ENCODE data around the gene APMAP. TPM values are rescaled to one million over a fixed set of nuclear protein-coding genes. Genes with fewer than 3 reads are reported as not detected.

APMAP gene
- total RNA-seq, 1 experiment from 2014 or later, result 82.7 TPM

- TF ChIP-seq REST (IDR thresholded peaks at IDR 0.05; ENCODE audit: low read depth) (no peak), CTCF (IDR thresholded peaks at IDR 0.05 in 2 of 3, conservative IDR thresholded peaks at IDR 0.05 in 1 of 3; ENCODE audit: borderline replicate concordance in 1 of 3, insufficient read depth in 1 of 3, low read depth in 2 of 3, low read length in 2 of 3) (no peak)
These were observed 23.9 kb upstream of the APMAP start (continued) for GRCh38 chr20:25016471-25016870.

GRCh38 chr20:25015986-25016385, 23.4 kb upstream of the APMAP start:
- intact Hi-C loops (cut with micrococcal nuclease), result no loop called here
- H3K79me2 ChIP-seq (ENCODE audit: insufficient read depth, low read length), result no peaks in the 10 kb centered on the region
- TF ChIP-seq EZH2 (IDR thresholded peaks at IDR 0.05) (no peak), REST (IDR thresholded peaks at IDR 0.05; ENCODE audit: low read depth) (no peak), FOSL1 (IDR thresholded peaks at IDR 0.05; ENCODE audit: low read depth) (no peak), ZNF274 (IDR thresholded peaks at IDR 0.05; ENCODE audit: low read depth, low read length) (no peak), CBX3 (IDR thresholded peaks at IDR 0.05; ENCODE audit: low read depth) (no peak), SP1 (IDR thresholded peaks at IDR 0.05; ENCODE audit: low read depth) (no peak), ELF1 (IDR thresholded peaks at IDR 0.05; ENCODE audit: borderline replicate concordance, low read depth) (no peak), RAD21 (IDR thresholded peaks at IDR 0.05; ENCODE audit: low read depth) (no peak), POLR2A (IDR thresholded peaks at IDR 0.05; ENCODE audit: borderline replicate concordance, extremely low read depth, insufficient read depth, insufficient read length) (no peak)

More at GRCh38 chr20:25015986-25016385, 23.4 kb upstream of the APMAP start:
- Histone ChIP-seq H2AFZ (ENCODE audit: low read depth, low read length, poor library complexity, severe bottlenecking) (no peak overlapping the region), H3K9me3 (ENCODE audit: control insufficient read depth in 1 of 2, insufficient read depth in 1 of 2, low read depth in 1 of 2, low read length in 2 of 2) (no peaks in the 10 kb centered on the region), H3K27ac (ENCODE audit: low read depth, low read length) (no peak overlapping the region), H3K9ac (ENCODE audit: low read length) (no peak overlapping the region), H3K4me2 (ENCODE audit: low read length) (no peak overlapping the region), H3K36me3 (ENCODE audit: control insufficient read depth in 1 of 2, insufficient read depth in 2 of 2, low read length in 2 of 2) (no peaks in the 10 kb centered on the region), H3K4me1 (ENCODE audit: control insufficient read depth in 1 of 2, insufficient read depth in 2 of 2, low read length in 2 of 2) (peaks cover 12 to 13% of the 10 kb centered on the region in 2 experiments), H3K27me3 (ENCODE audit: insufficient read depth, low read length) (peaks cover 3% of the 10 kb centered on the region; the same call in 1 of the 2 replicates), H4K20me1 (ENCODE audit: insufficient read depth) (no peaks in the 10 kb centered on the region), H3K4me3 (replicated peaks in 1 of 2; ENCODE audit: low read depth in 1 of 2, low read length in 2 of 2) (no peak overlapping the region), H3K9me2 (ENCODE audit: insufficient read depth) (no peaks in the 10 kb centered on the region)
- no TSS peak for BruUV-seq (replicated peaks)
- ChIA-PET POLR2A (no interaction called here), RAD21 (ENCODE audit: low non-redundant PET in 1 of 2, low total read pairs in 2 of 2, uncharacterized antibody in 2 of 2, unreplicated experiment in 2 of 2) (no interaction called here), CTCF (no interaction called here)
- DNase-seq (ENCODE audit: low read depth, low spot score) (no peak), ATAC-seq (no peak)
